ENCODE measurements around the gene CNTN5. TPM values are rescaled to one million over a fixed set of nuclear protein-coding genes. Genes with fewer than 3 reads are reported as not detected.

The CNTN5 gene
- total RNA-seq, 1 donor from 2014 or later = 0.15 TPM

GRCh38 chr11:99638073-99638553, 617.4 kb downstream of the CNTN5 start:
- Mint-ChIP-seq H3K4me3 (ENCODE audit: unreplicated experiment) (no peak overlapping the region), H3K9me3 (ENCODE audit: unreplicated experiment) (no peaks in the 10 kb centered on the region), H3K36me3 (ENCODE audit: low read depth, unreplicated experiment) (no peaks in the 10 kb centered on the region), H3K27me3 (ENCODE audit: unreplicated experiment) (peaks cover 2% of the 10 kb centered on the region), H3K4me1 (ENCODE audit: unreplicated experiment) (no peaks in the 10 kb centered on the region), H3K27ac (ENCODE audit: unreplicated experiment) (no peak overlapping the region)
- TF ChIP-seq CTCF (IDR thresholded peaks at IDR 0.05; ENCODE audit: unreplicated experiment) = no peak
- no peak for DNase-seq (ENCODE audit: low spot score)

- Mint-ChIP-seq H3K27me3 (ENCODE audit: unreplicated experiment) (peaks cover 2% of the 10 kb centered on the region), H3K36me3 (ENCODE audit: low read depth, unreplicated experiment) (no peaks in the 10 kb centered on the region)
Observed at GRCh38 chr11:99640671-99641070, 619.9 kb downstream of the CNTN5 start.

GRCh38 chr11:99645934-99646333, 625.2 kb downstream of the CNTN5 start:
- TF ChIP-seq CTCF (IDR thresholded peaks at IDR 0.05; ENCODE audit: unreplicated experiment) = no peak
- no peaks in the 10 kb centered on the region for H3K27me3 Mint-ChIP-seq (ENCODE audit: unreplicated experiment)
- DNase-seq (ENCODE audit: low spot score) = no peak
- H3K4me3 Mint-ChIP-seq (ENCODE audit: unreplicated experiment) = no peak overlapping the region
- H3K9me3 Mint-ChIP-seq (ENCODE audit: unreplicated experiment) = no peaks in the 10 kb centered on the region
- no peaks in the 10 kb centered on the region for H3K4me1 Mint-ChIP-seq (ENCODE audit: unreplicated experiment)
- no peak overlapping the region for H3K27ac Mint-ChIP-seq (ENCODE audit: unreplicated experiment)
- no peaks in the 10 kb centered on the region for H3K36me3 Mint-ChIP-seq (ENCODE audit: low read depth, unreplicated experiment)

More at GRCh38 chr11:99640671-99641070, 619.9 kb downstream of the CNTN5 start:
- TF ChIP-seq CTCF (IDR thresholded peaks at IDR 0.05; ENCODE audit: unreplicated experiment) = no peak
- Mint-ChIP-seq H3K4me3 (ENCODE audit: unreplicated experiment) (no peak overlapping the region), H3K4me1 (ENCODE audit: unreplicated experiment) (no peaks in the 10 kb centered on the region), H3K9me3 (ENCODE audit: unreplicated experiment) (no peaks in the 10 kb centered on the region), H3K27ac (ENCODE audit: unreplicated experiment) (no peak overlapping the region)
- DNase-seq (ENCODE audit: low spot score) = no peak

GRCh38 chr11:99670067-99670676, 649.4 kb downstream of the CNTN5 start:
- no peaks in the 10 kb centered on the region for H3K27me3 Mint-ChIP-seq (ENCODE audit: unreplicated experiment)
- H3K4me3 Mint-ChIP-seq (ENCODE audit: unreplicated experiment) = no peak overlapping the region
- no peak overlapping the region for H3K27ac Mint-ChIP-seq (ENCODE audit: unreplicated experiment)
- H3K9me3 Mint-ChIP-seq (ENCODE audit: unreplicated experiment) = no peaks in the 10 kb centered on the region
- H3K4me1 Mint-ChIP-seq (ENCODE audit: unreplicated experiment) = no peaks in the 10 kb centered on the region
- H3K36me3 Mint-ChIP-seq (ENCODE audit: low read depth, unreplicated experiment) = no peaks in the 10 kb centered on the region
- DNase-seq (ENCODE audit: low spot score) = no peak
- TF ChIP-seq CTCF (IDR thresholded peaks at IDR 0.05; ENCODE audit: unreplicated experiment) = no peak

GRCh38 chr11:99671808-99672409, 651.2 kb downstream of the CNTN5 start:
- H3K27me3 Mint-ChIP-seq (ENCODE audit: unreplicated experiment) = no peaks in the 10 kb centered on the region
- no peaks in the 10 kb centered on the region for H3K36me3 Mint-ChIP-seq (ENCODE audit: low read depth, unreplicated experiment)
- no peak overlapping the region for H3K27ac Mint-ChIP-seq (ENCODE audit: unreplicated experiment)
- DNase-seq (ENCODE audit: low spot score) = no peak
- H3K4me1 Mint-ChIP-seq (ENCODE audit: unreplicated experiment) = no peaks in the 10 kb centered on the region
- H3K4me3 Mint-ChIP-seq (ENCODE audit: unreplicated experiment) = no peak overlapping the region
- no peaks in the 10 kb centered on the region for H3K9me3 Mint-ChIP-seq (ENCODE audit: unreplicated experiment)
- no peak for TF ChIP-seq CTCF (IDR thresholded peaks at IDR 0.05; ENCODE audit: unreplicated experiment)

Measured in endothelial cell (in vitro differentiated cells).